Neutrophil (primary cell): ENCODE results near the gene B4GAT1.
"Not testable (repeated sequence)": the region's sequence is repeated elsewhere in the genome, so short reads cannot be mapped to it uniquely, and the experiment has no call there.

Source experiments
- H3K27ac ChIP-seq: fragments of 200-600 bp; sonication (generic); 2 replicates; pipeline ENCODE4 v1.5.1; 2016; ENCODE audit warnings: mild to moderate bottlenecking, moderate library complexity
- H3K27me3 ChIP-seq: fragments of 200-600 bp; sonication (generic); 2 replicates; pipeline ENCODE4 v1.6.0; 2016; ENCODE audit warnings: mild to moderate bottlenecking
- H3K36me3 ChIP-seq: fragments of 200-600 bp; sonication (generic); 2 replicates; pipeline ENCODE4 v1.5.1; 2017
- H3K4me1 ChIP-seq, 2 experiments: fragments of 200-600 bp in 1 of 2; sonication (generic) in 1 of 2; 1 replicate in 1 of 2; 2 replicates in 1 of 2; pipeline versions ENCODE4 v1.5.1 to v1.6.1; 2013 to 2016; ENCODE audit warnings: low read depth in 1 of 2, low read length in 1 of 2, mild to moderate bottlenecking in 1 of 2, moderate library complexity in 1 of 2; ENCODE audit not compliant: control insufficient read depth in 1 of 2, insufficient read depth in 1 of 2
- H3K4me3 ChIP-seq, 2 experiments: fragments of 200-600 bp in 1 of 2; sonication (generic) in 1 of 2; 1 replicate in 1 of 2; 2 replicates in 1 of 2; pipeline ENCODE4 v1.5.1; 2013 to 2016; ENCODE audit warnings: low read depth in 1 of 2, low read length in 1 of 2, mild to moderate bottlenecking in 1 of 2, moderate library complexity in 1 of 2
- H3K9me3 ChIP-seq: fragments of 200-600 bp; sonication (generic); 2 replicates; pipeline ENCODE4 v1.5.1; 2016
- TF ChIP-seq, protein P1 (sequence below): fragments of 200-600 bp; sonication (generic); IDR thresholded peaks from 2 replicates; pipeline ENCODE4 v1.5.1; 2016; ENCODE audit warnings: antibody characterized with exemption

B4GAT1 gene

DNA sequence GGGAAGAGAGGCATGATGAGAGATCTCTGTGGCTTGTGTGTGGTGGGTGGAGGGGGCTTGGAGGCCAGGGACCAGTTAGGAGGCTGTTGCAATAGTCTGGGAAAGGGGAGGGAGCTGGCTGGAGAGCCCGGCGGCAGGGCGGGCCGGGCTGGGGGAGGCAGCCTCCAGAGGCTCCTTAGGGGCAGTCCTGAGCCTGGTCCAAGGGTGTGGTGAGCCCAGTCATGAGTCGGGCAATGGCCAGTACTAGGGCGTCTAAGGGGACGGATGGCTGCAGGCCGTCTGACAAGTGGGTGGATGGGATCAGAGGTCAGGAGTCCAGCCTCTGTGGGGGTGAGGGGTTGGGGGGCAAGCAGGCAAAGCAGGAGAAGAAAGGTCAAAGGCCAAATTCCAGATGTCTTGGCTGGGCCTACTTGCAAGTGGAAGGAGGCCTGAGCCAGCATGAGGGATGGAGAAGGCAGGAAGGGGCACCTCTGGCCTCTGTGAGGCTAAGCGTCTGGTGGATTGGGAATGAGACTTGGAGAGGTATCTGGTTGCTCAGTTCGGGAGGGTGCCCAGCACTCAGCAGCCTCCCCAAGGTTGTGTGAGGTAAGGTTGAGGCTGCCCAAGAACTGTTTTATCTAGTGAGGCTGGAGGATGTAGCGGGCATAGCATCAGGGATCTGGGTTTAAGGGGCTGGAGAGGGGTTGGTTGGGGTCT is 24.5 kb downstream of the B4GAT1 start:
- Histone ChIP-seq H3K27me3 (peaks cover 3% of the 10 kb centered on the region), H3K9me3 (no peaks in the 10 kb centered on the region), H3K4me1 (peaks cover 8% of the 10 kb centered on the region in 2 experiments), H3K4me3 (no peak overlapping the region), H3K36me3 (no peaks in the 10 kb centered on the region), H3K27ac (no peak overlapping the region)
- TF ChIP-seq, protein P1, sequence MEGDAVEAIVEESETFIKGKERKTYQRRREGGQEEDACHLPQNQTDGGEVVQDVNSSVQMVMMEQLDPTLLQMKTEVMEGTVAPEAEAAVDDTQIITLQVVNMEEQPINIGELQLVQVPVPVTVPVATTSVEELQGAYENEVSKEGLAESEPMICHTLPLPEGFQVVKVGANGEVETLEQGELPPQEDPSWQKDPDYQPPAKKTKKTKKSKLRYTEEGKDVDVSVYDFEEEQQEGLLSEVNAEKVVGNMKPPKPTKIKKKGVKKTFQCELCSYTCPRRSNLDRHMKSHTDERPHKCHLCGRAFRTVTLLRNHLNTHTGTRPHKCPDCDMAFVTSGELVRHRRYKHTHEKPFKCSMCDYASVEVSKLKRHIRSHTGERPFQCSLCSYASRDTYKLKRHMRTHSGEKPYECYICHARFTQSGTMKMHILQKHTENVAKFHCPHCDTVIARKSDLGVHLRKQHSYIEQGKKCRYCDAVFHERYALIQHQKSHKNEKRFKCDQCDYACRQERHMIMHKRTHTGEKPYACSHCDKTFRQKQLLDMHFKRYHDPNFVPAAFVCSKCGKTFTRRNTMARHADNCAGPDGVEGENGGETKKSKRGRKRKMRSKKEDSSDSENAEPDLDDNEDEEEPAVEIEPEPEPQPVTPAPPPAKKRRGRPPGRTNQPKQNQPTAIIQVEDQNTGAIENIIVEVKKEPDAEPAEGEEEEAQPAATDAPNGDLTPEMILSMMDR: no peak

DNA sequence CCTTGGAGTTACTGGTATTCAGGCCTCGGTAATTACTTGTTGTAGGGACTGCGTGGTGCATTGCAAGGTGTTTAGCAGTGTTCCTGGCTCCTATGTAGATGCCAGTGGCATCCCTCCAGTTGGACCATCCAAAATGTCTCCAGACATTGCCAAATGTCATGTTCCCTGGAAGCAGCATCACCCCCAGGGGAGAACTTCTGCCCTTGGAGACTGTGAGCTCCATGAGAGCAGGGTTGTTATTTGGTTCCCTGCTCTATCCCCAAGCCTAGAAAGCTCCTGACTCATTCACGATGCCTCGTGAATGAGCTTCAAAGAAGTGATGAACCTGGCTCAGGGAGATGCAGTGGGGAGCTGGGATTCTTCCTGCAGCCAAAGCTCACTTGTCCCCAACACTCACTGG is 25.8 kb downstream of the B4GAT1 start:
- Histone ChIP-seq H3K4me3 (no peak overlapping the region), H3K27me3 (peaks cover 15% of the 10 kb centered on the region), H3K4me1 (peaks cover 13 to 15% of the 10 kb centered on the region in 2 experiments), H3K27ac (no peak overlapping the region), H3K9me3 (no peaks in the 10 kb centered on the region), H3K36me3 (no peaks in the 10 kb centered on the region)
- TF ChIP-seq, protein P1: no peak

DNA sequence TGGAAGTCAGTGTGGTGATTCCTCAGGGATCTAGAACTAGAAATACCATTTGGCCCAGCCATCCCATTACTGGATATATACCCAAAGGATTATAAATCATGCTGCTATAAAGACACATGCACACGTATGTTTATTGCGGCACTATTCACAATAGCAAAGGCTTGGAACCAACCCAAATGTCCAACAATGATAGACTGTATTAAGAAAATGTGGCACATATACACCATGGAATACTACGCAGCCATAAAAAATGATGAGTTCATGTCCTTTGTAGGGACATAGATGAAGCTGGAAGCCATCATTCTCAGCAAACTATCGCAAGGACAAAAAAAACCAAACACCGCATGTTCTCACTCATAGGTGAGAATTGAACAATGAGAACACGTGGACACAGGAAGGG is 26.7 kb downstream of the B4GAT1 start:
- not testable (repeated sequence) for H3K36me3 ChIP-seq, H3K27ac ChIP-seq, H3K4me3 ChIP-seq, H3K9me3 ChIP-seq
- Histone ChIP-seq H3K4me1 (peaks cover 13 to 15% of the 10 kb centered on the region in 2 experiments), H3K27me3 (peaks cover 24% of the 10 kb centered on the region)

DNA sequence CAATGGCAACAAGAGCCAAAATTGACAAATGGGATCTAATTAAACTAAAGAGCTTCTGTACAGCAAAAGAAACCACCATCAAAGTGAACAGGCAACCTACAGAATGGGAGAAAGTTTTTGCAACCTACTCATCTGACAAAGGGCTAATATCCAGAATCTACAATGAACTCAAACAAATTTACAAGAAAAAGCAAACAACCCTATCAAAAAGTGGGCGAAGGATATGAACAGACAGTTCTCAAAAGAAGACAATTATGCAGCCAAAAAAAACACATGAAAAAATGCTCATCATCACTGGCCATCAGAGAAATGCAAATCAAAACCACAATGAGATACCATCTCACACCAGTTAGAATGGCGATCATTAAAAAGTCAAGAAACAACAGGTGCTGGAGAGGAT is 27.1 kb downstream of the B4GAT1 start:
- not testable (repeated sequence) for H3K27ac ChIP-seq, H3K36me3 ChIP-seq, H3K9me3 ChIP-seq, H3K4me3 ChIP-seq
- peaks cover 28% of the 10 kb centered on the region for H3K27me3 ChIP-seq
- peaks cover 13 to 15% of the 10 kb centered on the region in 2 experiments for H3K4me1 ChIP-seq

DNA sequence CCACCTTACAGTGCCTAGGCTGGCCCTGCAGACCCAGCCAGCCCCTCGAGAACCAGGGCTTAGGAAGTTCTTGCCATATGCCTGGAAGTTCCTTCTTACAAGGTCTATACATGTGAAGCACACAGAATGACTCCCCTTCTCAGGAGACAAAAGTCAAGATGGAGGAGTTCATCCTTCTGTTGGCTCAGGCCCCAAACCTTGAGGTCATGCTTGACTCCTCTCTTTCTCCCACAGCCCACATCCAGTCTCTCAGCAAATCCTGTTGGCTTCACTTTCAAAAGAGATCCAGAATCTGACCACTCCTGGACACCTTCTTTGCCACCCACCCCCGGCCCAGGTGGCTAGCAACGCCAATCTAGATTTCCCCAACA is 28.8 kb downstream of the B4GAT1 start:
- H3K4me3 ChIP-seq: no peak overlapping the region
- peaks cover 13 to 15% of the 10 kb centered on the region in 2 experiments for H3K4me1 ChIP-seq
- peaks cover 46% of the 10 kb centered on the region for H3K27me3 ChIP-seq
- no peaks in the 10 kb centered on the region for H3K9me3 ChIP-seq
- no peak overlapping the region for H3K27ac ChIP-seq
- no peaks in the 10 kb centered on the region for H3K36me3 ChIP-seq
- TF ChIP-seq, protein P1: no peak

DNA sequence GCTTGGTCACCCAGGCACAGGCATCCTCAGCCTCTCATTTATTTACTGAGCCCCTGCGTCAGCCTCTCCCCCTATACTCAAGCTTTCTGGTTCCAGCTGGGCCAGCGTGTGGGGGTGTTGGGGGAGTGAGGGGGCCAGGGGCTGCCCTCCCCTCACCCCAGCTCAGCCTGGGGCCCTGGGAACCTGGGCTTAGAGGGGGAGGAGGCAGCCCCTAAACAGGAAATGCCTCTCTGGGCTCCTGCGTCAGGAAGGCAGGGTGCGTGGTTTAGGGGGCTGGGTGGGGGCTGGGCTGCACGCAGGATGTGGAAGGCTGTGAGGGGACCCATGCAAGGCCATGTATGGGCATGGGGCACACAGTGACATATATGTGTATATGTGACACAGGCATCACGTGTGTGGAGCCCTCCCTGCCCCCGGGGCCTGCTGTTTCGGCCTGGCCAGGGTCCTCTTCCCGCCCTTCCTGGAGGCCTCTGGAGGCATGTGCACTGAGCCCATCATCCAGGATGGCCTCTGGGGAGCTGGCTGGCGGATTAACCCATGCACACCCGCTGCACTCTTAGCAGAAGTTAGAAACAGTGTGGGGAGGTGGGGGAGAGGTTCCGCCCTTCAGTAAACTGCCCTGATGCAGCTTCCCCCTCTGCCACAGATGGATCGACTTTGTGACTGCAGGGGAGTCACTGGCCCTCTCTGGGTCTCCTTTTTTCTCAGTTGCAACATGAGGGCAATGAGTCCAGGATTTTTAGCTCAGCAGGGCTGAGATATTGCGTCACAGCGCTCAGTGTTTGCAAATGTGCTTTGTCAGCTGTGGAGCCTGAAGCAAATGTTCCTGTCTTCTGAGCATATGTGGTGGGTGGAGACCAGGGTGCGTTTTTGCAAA is 29.5 kb downstream of the B4GAT1 start:
- TF ChIP-seq, protein P1: no peak
- Histone ChIP-seq H3K27me3 (peaks cover 52% of the 10 kb centered on the region), H3K4me1 (peaks cover 18 to 19% of the 10 kb centered on the region in 2 experiments), H3K9me3 (no peaks in the 10 kb centered on the region), H3K36me3 (no peaks in the 10 kb centered on the region), H3K27ac (no peak overlapping the region), H3K4me3 (no peak overlapping the region)
